Epithelial cell of esophagus (primary cell): ENCODE results near the gene MVB12B.

Source experiments
- DNase-seq: peaks from one replicate; pipeline ENCODE4 v3.0.0; 2010; ENCODE audit warnings: low read depth
- H3K4me3 ChIP-seq: 2 replicates; pipeline ENCODE4 v1.5.1; 2011; ENCODE audit warnings: mild to moderate bottlenecking, low read length, control low read depth
- TF ChIP-seq, protein P1 (sequence below): IDR thresholded peaks from 2 replicates; pipeline ENCODE4 v1.5.1; 2011; ENCODE audit warnings: low read depth, mild to moderate bottlenecking, low read length, control low read depth, inconsistent platforms; ENCODE audit not compliant: insufficient read depth; ENCODE audit errors: missing control alignments

The MVB12B gene

DNA sequence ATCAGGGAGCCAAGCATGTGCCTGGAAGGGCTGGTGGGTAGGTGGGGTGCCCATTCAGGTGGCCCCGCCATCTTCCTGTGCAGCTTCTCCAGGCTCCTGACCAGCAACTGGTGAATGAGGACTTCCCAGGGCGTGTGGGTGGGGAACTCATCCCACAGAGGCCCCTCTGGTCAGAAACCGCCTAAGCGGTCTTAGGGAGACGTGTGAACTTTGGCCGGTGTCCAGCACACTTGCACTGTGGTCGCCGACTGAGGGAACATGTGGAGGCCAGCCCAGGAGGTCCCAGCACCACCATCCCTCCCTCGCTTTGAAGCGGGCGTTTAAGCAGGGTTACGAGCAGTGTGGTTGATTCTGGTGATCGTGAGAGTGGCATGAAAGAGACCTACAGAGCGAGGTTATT lies 77.8 kb downstream of the MVB12B start:
- TF ChIP-seq, protein P1, sequence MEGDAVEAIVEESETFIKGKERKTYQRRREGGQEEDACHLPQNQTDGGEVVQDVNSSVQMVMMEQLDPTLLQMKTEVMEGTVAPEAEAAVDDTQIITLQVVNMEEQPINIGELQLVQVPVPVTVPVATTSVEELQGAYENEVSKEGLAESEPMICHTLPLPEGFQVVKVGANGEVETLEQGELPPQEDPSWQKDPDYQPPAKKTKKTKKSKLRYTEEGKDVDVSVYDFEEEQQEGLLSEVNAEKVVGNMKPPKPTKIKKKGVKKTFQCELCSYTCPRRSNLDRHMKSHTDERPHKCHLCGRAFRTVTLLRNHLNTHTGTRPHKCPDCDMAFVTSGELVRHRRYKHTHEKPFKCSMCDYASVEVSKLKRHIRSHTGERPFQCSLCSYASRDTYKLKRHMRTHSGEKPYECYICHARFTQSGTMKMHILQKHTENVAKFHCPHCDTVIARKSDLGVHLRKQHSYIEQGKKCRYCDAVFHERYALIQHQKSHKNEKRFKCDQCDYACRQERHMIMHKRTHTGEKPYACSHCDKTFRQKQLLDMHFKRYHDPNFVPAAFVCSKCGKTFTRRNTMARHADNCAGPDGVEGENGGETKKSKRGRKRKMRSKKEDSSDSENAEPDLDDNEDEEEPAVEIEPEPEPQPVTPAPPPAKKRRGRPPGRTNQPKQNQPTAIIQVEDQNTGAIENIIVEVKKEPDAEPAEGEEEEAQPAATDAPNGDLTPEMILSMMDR, result no peak
- DNase-seq, result no peak
- no peak overlapping the region for H3K4me3 ChIP-seq

- TF ChIP-seq, protein P1, result no peak
- H3K4me3 ChIP-seq, result no peak overlapping the region
- no peak for DNase-seq
Observed at GRCh38 chr9:126406075-126406667, 79.5 kb downstream of the MVB12B start.

DNA sequence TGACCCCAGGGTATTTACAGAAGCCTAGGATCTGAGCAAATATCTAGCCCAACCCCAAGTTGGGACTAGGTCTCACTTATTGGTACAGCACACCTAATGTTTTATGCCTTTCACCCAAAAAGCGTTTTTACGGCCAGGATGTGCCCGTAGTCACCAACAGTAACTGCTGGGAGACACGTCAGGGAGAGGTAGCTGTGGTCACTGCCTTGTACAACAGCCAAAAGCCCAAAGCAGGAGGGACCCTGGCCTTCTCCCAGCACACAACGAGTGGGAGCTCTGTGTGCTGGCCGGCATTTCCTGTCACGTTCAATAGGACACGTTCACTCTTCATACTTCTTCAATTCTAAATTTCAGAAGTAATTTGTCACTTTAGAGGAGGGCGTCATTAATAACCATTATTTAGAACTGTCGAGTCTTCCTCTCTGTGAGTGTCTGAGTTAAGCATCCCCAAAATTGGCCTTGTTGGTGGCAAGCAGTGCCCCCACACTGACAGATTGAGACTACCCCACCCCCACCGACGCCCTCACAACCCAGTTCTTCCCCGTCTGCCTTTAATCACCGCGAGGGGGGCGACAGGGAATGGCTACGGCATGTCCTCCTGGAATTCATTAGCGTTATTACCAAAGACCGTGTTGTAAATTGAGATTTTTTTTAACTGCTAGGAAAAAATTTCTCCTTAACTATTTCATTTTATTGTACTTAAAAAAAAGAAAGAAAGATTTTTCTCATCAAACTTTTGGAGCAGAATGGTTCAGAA lies 80.7 kb downstream of the MVB12B start:
- DNase-seq, result no peak
- no peak overlapping the region for H3K4me3 ChIP-seq
- TF ChIP-seq, protein P1, result no peak

- TF ChIP-seq, protein P1, result no peak
- no peak for DNase-seq
- H3K4me3 ChIP-seq, result no peak overlapping the region
Observed at GRCh38 chr9:126408004-126408403, 81.4 kb downstream of the MVB12B start.

GRCh38 chr9:126410229-126410628 lies 83.6 kb downstream of the MVB12B start:
- DNase-seq, result no peak
- TF ChIP-seq, protein P1, result no peak
- H3K4me3 ChIP-seq, result no peak overlapping the region

DNA sequence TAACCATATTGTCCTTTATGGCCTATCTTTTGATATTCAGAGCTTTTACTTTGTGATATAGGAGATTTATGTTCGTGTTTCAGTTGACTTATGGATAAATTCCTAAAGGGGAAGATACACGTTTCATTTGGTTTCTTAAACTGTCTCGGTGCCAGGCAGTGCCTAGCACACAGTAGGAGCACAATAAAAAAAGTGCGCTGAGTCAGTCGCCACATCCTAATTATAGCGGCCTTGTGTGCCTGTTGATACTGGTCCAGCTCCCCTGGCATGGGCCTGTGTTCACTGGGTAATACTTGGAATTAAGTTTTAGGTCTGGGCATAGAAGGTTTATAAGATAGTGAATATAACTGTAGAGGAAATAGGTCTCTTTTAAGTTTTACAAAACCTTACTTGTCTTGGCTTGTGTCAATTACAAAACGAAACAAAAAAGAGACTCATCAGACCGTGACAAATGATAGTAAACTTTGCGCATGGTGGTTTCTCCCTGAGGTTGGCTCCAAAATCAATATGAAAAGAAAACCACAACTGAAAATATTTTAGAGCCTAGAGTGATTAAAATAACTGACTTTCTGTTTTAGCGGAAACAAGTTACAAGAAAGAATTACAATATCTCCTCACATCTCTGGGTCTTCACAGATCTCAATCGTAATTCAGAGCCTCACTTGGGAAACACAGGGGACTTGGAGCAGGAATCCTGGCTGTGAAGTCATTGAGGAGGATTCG lies 84.8 kb downstream of the MVB12B start:
- TF ChIP-seq, protein P1, result no peak
- DNase-seq, result peak; percentile 70
- no peak overlapping the region for H3K4me3 ChIP-seq

DNA sequence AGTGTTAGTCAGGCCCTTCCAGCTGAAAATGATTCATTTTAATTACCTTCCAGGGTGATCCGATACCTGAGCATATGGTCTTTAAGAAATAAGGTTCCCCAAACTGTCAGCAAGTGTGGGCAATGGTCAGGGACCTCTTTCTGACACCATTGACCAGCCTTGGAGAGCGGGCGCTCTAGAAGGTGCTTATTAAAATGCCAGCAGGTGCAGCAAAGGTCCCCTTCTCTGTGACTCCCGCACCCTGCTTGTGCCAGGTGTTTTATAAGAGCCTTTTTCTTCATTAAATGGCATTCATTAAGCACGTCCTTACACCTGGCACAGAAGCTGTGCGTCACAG lies 85.3 kb downstream of the MVB12B start:
- H3K4me3 ChIP-seq, result no peak overlapping the region
- TF ChIP-seq, protein P1, result no peak
- peak; percentile 84 for DNase-seq
